Type B pancreatic cell (in vitro differentiated cells): ENCODE measurements around the gene PTDSS2. TPM values are rescaled to one million over a fixed set of nuclear protein-coding genes. Genes with fewer than 3 reads are reported as not detected.

Experiments used
- DNase-seq: peaks from one replicate; pipeline ENCODE4 v3.0.0; 2021; ENCODE audit warnings: mixed read lengths; ENCODE audit not compliant: unreplicated experiment; ENCODE audit errors: extremely low spot score
- H3K27ac Mint-ChIP-seq: 2 replicates; pipeline ENCODE4 v1.8.0; 2021; ENCODE audit warnings: mild to moderate bottlenecking, mixed read lengths
- H3K27me3 Mint-ChIP-seq: 2 replicates; pipeline ENCODE4 v1.8.0; 2021; ENCODE audit warnings: mixed read lengths
- H3K36me3 Mint-ChIP-seq: 2 replicates; pipeline ENCODE4 v1.8.0; 2021; ENCODE audit warnings: mixed read lengths
- H3K4me1 Mint-ChIP-seq: one replicate; pipeline ENCODE4 v1.8.0; 2021; ENCODE audit warnings: mixed read lengths; ENCODE audit not compliant: unreplicated experiment
- H3K4me3 Mint-ChIP-seq: 2 replicates; pipeline ENCODE4 v1.8.0; 2021; ENCODE audit warnings: mild to moderate bottlenecking, mixed read lengths
- H3K9me3 Mint-ChIP-seq: 2 replicates; pipeline ENCODE4 v1.8.0; 2021; ENCODE audit warnings: mixed read lengths
- CTCF ChIP-seq: fragments of 200-600 bp; sonication (generic); conservative IDR thresholded peaks from 2 replicates; pipeline ENCODE4 v1.5.0; 2021; ENCODE audit warnings: antibody characterized with exemption, mild to moderate bottlenecking
- total RNA-seq: library from RNA; stranded (reverse); gene quantifications from 2 replicates; pipeline ENCODE4 v1.2.1, GENCODE V29; 2021; ENCODE audit warnings: low replicate concordance

Gene PTDSS2
- total RNA-seq, 1 donor from 2014 or later, result 46.9 TPM

GRCh38 chr11:504053-504993 is 54.2 kb downstream of the PTDSS2 start:
- Mint-ChIP-seq H3K36me3 (no peaks in the 10 kb centered on the region), H3K27ac (peak overlapping the region; percentile 100), H3K4me3 (peak overlapping the region; percentile 82)

GRCh38 chr11:504994-505344 is 54.9 kb downstream of the PTDSS2 start:
- Mint-ChIP-seq H3K4me3 (peak overlapping the region; percentile 82), H3K4me1 (peaks cover 4% of the 10 kb centered on the region), H3K36me3 (peaks cover 3% of the 10 kb centered on the region), H3K27ac (peak overlapping the region; percentile 100), H3K9me3 (no peaks in the 10 kb centered on the region), H3K27me3 (no peaks in the 10 kb centered on the region)
- TF ChIP-seq CTCF, result no peak
- DNase-seq, result no peak

More at GRCh38 chr11:504053-504993, 54.2 kb downstream of the PTDSS2 start:
- Mint-ChIP-seq H3K9me3 (no peaks in the 10 kb centered on the region), H3K27me3 (no peaks in the 10 kb centered on the region), H3K4me1 (peaks cover 4% of the 10 kb centered on the region)
- no peak for TF ChIP-seq CTCF
- no peak for DNase-seq

- H3K4me1 Mint-ChIP-seq, result peaks cover 4% of the 10 kb centered on the region
Measured at GRCh38 chr11:506238-506994, 56.3 kb downstream of the PTDSS2 start.

GRCh38 chr11:506995-507726 is 57.1 kb downstream of the PTDSS2 start, which contains the start of gene RNH1:
Gene RNH1 (minus strand): TSS chr11:507242. CDS start chr11:502162, 5,080 bp downstream.
- Mint-ChIP-seq H3K27me3 (no peaks in the 10 kb centered on the region), H3K27ac (peak within 1 kb of the TSS; percentile 100), H3K36me3 (peaks cover 9% of the 10 kb centered on the region), H3K4me3 (peak within 1 kb of the TSS; percentile 99), H3K4me1 (peaks cover 4% of the 10 kb centered on the region), H3K9me3 (no peaks in the 10 kb centered on the region)
- TF ChIP-seq CTCF, result no peak
- DNase-seq, result peak; percentile 100

More at GRCh38 chr11:506238-506994, 56.3 kb downstream of the PTDSS2 start:
- Mint-ChIP-seq H3K36me3 (peaks cover 6% of the 10 kb centered on the region), H3K9me3 (no peaks in the 10 kb centered on the region), H3K27ac (peak overlapping the region; percentile 100), H3K27me3 (no peaks in the 10 kb centered on the region), H3K4me3 (peak overlapping the region; percentile 99)
- peak; percentile 99 for DNase-seq
- TF ChIP-seq CTCF, result peak; percentile 34
